ENCODE data around the gene CMSS1. TPM values are rescaled to one million over a fixed set of nuclear protein-coding genes. Genes with fewer than 3 reads are reported as not detected.

CMSS1 gene
- total RNA-seq, 1 experiment from 2014 or later: 86.3 TPM

DNA sequence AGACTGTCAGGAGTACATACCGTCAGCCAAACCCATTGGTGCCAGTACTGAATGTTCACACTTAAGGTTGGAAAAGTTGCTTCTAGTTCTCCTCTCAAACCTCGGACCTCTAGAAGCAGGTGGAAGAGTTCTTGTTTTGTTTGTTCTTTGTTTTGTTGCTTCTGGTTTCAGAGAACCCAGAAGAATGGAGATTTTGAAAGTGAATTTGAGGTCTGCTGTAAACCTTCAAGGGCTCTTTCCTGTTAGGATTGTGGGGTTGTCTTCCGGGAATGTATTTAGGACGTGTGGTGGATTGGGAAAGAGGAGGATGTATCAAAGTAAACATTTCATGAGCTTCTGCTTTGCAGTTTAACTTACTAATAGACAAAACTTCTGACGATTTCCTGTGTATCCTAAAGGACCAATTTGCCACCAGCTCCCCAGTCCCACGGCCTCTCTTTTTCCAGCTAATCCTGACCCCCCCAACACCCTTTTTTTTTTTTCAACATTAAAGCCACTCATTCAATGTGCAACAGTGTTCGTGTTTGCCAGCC lies 246.3 kb downstream of the CMSS1 start:
- ATAC-seq (no peak), DNase-seq (ENCODE audit: low read depth, low spot score) (no peak)
- TF ChIP-seq POLR2AphosphoS5 (IDR thresholded peaks at IDR 0.05; ENCODE audit: low read depth, low read length) (no peak), SIN3A (IDR thresholded peaks at IDR 0.05; ENCODE audit: borderline replicate concordance, insufficient read depth, low read depth, low read length) (no peak), TCF7L2 (IDR thresholded peaks at IDR 0.05; ENCODE audit: low read depth, low read length) (no peak)
- TF ChIP-seq, protein P1, sequence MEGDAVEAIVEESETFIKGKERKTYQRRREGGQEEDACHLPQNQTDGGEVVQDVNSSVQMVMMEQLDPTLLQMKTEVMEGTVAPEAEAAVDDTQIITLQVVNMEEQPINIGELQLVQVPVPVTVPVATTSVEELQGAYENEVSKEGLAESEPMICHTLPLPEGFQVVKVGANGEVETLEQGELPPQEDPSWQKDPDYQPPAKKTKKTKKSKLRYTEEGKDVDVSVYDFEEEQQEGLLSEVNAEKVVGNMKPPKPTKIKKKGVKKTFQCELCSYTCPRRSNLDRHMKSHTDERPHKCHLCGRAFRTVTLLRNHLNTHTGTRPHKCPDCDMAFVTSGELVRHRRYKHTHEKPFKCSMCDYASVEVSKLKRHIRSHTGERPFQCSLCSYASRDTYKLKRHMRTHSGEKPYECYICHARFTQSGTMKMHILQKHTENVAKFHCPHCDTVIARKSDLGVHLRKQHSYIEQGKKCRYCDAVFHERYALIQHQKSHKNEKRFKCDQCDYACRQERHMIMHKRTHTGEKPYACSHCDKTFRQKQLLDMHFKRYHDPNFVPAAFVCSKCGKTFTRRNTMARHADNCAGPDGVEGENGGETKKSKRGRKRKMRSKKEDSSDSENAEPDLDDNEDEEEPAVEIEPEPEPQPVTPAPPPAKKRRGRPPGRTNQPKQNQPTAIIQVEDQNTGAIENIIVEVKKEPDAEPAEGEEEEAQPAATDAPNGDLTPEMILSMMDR (IDR thresholded peaks at IDR 0.05): no peak
- TF ChIP-seq, protein P2, sequence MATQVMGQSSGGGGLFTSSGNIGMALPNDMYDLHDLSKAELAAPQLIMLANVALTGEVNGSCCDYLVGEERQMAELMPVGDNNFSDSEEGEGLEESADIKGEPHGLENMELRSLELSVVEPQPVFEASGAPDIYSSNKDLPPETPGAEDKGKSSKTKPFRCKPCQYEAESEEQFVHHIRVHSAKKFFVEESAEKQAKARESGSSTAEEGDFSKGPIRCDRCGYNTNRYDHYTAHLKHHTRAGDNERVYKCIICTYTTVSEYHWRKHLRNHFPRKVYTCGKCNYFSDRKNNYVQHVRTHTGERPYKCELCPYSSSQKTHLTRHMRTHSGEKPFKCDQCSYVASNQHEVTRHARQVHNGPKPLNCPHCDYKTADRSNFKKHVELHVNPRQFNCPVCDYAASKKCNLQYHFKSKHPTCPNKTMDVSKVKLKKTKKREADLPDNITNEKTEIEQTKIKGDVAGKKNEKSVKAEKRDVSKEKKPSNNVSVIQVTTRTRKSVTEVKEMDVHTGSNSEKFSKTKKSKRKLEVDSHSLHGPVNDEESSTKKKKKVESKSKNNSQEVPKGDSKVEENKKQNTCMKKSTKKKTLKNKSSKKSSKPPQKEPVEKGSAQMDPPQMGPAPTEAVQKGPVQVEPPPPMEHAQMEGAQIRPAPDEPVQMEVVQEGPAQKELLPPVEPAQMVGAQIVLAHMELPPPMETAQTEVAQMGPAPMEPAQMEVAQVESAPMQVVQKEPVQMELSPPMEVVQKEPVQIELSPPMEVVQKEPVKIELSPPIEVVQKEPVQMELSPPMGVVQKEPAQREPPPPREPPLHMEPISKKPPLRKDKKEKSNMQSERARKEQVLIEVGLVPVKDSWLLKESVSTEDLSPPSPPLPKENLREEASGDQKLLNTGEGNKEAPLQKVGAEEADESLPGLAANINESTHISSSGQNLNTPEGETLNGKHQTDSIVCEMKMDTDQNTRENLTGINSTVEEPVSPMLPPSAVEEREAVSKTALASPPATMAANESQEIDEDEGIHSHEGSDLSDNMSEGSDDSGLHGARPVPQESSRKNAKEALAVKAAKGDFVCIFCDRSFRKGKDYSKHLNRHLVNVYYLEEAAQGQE (IDR thresholded peaks at IDR 0.05; ENCODE audit: insufficient read depth in 1 of 2, low read depth in 2 of 2, low read length in 1 of 2): no peak
- BruUV-seq (replicated peaks): no TSS peak
- intact Hi-C loops (cut with micrococcal nuclease; ENCODE audit: unreplicated experiment) (no loop called here), in situ Hi-C loops (cut with HindIII; ENCODE audit: low pct_unique_long_range_greater_than_20kb, low sequenced_read_pairs) (no loop called here)
- no peaks in the 10 kb centered on the region for H3K4me1 ChIP-seq (ENCODE audit: control insufficient read depth, insufficient read depth, low read length)
- POLR2A ChIA-PET: no interaction called here
- no peak overlapping the region for H3K27ac ChIP-seq (ENCODE audit: low read length)
- H3K36me3 ChIP-seq (ENCODE audit: control insufficient read depth, insufficient read depth, low read length): no peaks in the 10 kb centered on the region
- H3K27me3 ChIP-seq (ENCODE audit: control insufficient read depth, insufficient read depth, low read length): no peaks in the 10 kb centered on the region
- CTCF ChIA-PET: no interaction called here
- H3K4me3 ChIP-seq (ENCODE audit: low read depth in 2 of 2, low read length in 2 of 2): no peak overlapping the region
- H3K9me3 ChIP-seq (ENCODE audit: control insufficient read depth, insufficient read depth, low read depth, low read length): no peaks in the 10 kb centered on the region

DNA sequence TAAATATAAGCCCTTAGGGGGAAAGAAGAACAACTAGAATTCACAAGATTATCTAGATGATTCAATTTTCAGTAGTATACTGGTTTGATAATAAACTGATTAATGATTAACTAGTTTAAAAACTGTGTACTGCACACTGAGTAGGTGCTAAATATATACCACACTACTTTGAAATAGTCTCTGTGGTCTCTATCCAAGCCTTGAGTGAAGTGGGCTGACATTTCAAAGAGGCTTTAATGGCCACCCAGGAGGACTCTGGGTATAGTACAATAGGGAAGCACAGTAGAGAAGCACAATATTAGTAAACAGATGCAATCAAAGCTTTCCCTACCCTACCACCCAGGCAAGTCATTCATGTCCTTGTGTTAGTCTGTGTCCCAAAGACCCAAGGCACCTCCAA lies 249.9 kb downstream of the CMSS1 start:
- no peak overlapping the region for H3K27ac ChIP-seq (ENCODE audit: low read length)
- no TSS peak for BruUV-seq (replicated peaks)
- H3K9me3 ChIP-seq (ENCODE audit: control insufficient read depth, insufficient read depth, low read depth, low read length): no peaks in the 10 kb centered on the region
- no peaks in the 10 kb centered on the region for H3K36me3 ChIP-seq (ENCODE audit: control insufficient read depth, insufficient read depth, low read length)
- CTCF ChIA-PET: no interaction called here
- ATAC-seq (no peak), DNase-seq (ENCODE audit: low read depth, low spot score) (no peak)
- H3K4me3 ChIP-seq (ENCODE audit: low read depth in 2 of 2, low read length in 2 of 2): no peak overlapping the region
- POLR2A ChIA-PET: no interaction called here
- in situ Hi-C loops (cut with HindIII; ENCODE audit: low pct_unique_long_range_greater_than_20kb, low sequenced_read_pairs) (no loop called here), intact Hi-C loops (cut with micrococcal nuclease; ENCODE audit: unreplicated experiment) (loop anchor here (1.0 kb wide), 1 partner anchor 187 kb away; no protein-coding TSS in a partner anchor)
- no peaks in the 10 kb centered on the region for H3K27me3 ChIP-seq (ENCODE audit: control insufficient read depth, insufficient read depth, low read length)
- TF ChIP-seq, protein P2 (IDR thresholded peaks at IDR 0.05; ENCODE audit: insufficient read depth in 1 of 2, low read depth in 2 of 2, low read length in 1 of 2): no peak
- no peaks in the 10 kb centered on the region for H3K4me1 ChIP-seq (ENCODE audit: control insufficient read depth, insufficient read depth, low read length)
